ENCODE measurements around the gene PPFIA4. TPM values are rescaled to one million over a fixed set of nuclear protein-coding genes. Genes with fewer than 3 reads are reported as not detected.

Gene PPFIA4
- total and polyA plus RNA-seq, 2 donors (not counting 3 experiments of a cell fraction or from before 2014, with no cell fraction given): 0.17 to 0.22 TPM

- no peaks in the 10 kb centered on the region for H3K4me1 ChIP-seq (ENCODE audit: control insufficient read depth, extremely low read depth, insufficient read depth, low read length)
- no peak for FAIRE-seq
- peaks cover 24 to 30% of the 10 kb centered on the region in 2 experiments for H3K27me3 ChIP-seq (ENCODE audit: control insufficient read depth in 2 of 2, insufficient read depth in 2 of 2, low read length in 2 of 2)
- BruUV-seq (replicated peaks): no TSS peak
- TF ChIP-seq EZH2 (IDR thresholded peaks at IDR 0.05; ENCODE audit: borderline replicate concordance, low read depth, low read length, severe bottlenecking) (no peak), MYC (IDR thresholded peaks at IDR 0.05; ENCODE audit: low read depth, low read length) (no peak), MAX (IDR thresholded peaks at IDR 0.05; ENCODE audit: insufficient read depth, insufficient read length) (no peak), CTCF (IDR thresholded peaks at IDR 0.05; ENCODE audit: extremely low read depth in 1 of 2, insufficient read depth in 1 of 2, low read depth in 1 of 2, low read length in 2 of 2) (no peak), JUN (IDR thresholded peaks at IDR 0.05; ENCODE audit: borderline replicate concordance, insufficient read depth, insufficient read length, low read depth) (no peak), POLR2A (IDR thresholded peaks at IDR 0.05; ENCODE audit: low read depth, low read length) (no peak), FOS (IDR thresholded peaks at IDR 0.05; ENCODE audit: borderline replicate concordance, insufficient read depth, low read length) (no peak), GATA2 (IDR thresholded peaks at IDR 0.05; ENCODE audit: insufficient read depth, insufficient read length, low read depth, low read length) (no peak), POLR2AphosphoS5 (IDR thresholded peaks at IDR 0.05; ENCODE audit: insufficient read depth, low read depth, low read length) (no peak)
- H3K4me3 ChIP-seq (replicated peaks in 1 of 3; ENCODE audit: insufficient read depth in 1 of 3, low read depth in 1 of 3, low read length in 3 of 3): no peak overlapping the region
- H2AFZ ChIP-seq (ENCODE audit: low read depth, low read length): no peak overlapping the region
- no peaks in the 10 kb centered on the region for H3K36me3 ChIP-seq (ENCODE audit: control insufficient read depth in 2 of 2, extremely low read depth in 1 of 2, insufficient read depth in 2 of 2, low read length in 2 of 2)
- ChIA-PET CTCF (interaction anchor here (1.0 to 1.5 kb wide), 5 partner anchors 11 to 262 kb away, joined by 3 to 4 read pairs (median 3); no protein-coding TSS in a partner anchor), POLR2A (no interaction called here)
- H3K79me2 ChIP-seq (ENCODE audit: control insufficient read depth, insufficient read depth, low read length): no peaks in the 10 kb centered on the region
- H3K9me1 ChIP-seq (replicated peaks; ENCODE audit: control insufficient read depth, extremely low read depth, insufficient read depth, low read length): no peaks in the 10 kb centered on the region
- H3K27ac ChIP-seq (ENCODE audit: insufficient read depth, low read depth, low read length): no peak overlapping the region
- H3K4me2 ChIP-seq (ENCODE audit: insufficient read depth, low read length): no peak overlapping the region
- no peaks in the 10 kb centered on the region for H4K20me1 ChIP-seq (replicated peaks; ENCODE audit: control insufficient read depth, extremely low read depth, insufficient read depth, low read length)
- intact Hi-C loops (cut with micrococcal nuclease) (no loop called here), dilution Hi-C loops (cut with MboI; ENCODE audit: extremely low pct_ligation_motif_present, low sequenced_read_pairs) (no loop called here)
- H3K9me3 ChIP-seq (replicated peaks; ENCODE audit: control insufficient read depth, insufficient read depth, low read length): no peaks in the 10 kb centered on the region
- no peak overlapping the region for H3K9ac ChIP-seq (replicated peaks; ENCODE audit: extremely low read depth, insufficient read depth, low read length)
- DNase-seq (ENCODE audit: low read depth, low spot score): no peak
Measured at GRCh38 chr1:202981939-202982338, 44.4 kb upstream of the PPFIA4 start.

Measured in endothelial cell of umbilical vein (primary cell).